Measurements from ENCODE around the gene EP400.

Gene EP400

GRCh38 chr12:131927110-131928079 lies 22.3 kb upstream of the EP400 start:
- peak; percentile 26 for DNase-seq (ENCODE audit: low spot score)

GRCh38 chr12:131928080-131928710 lies 21.5 kb upstream of the EP400 start:
- peak; percentile 12 for DNase-seq (ENCODE audit: low spot score)

GRCh38 chr12:131928711-131929580 lies 20.8 kb upstream of the EP400 start, which contains the start of gene PUS1:
TSS of gene PUS1 (plus strand) at chr12:131929276. CDS start at chr12:131929723, 447 bp downstream.
- peak; percentile 98 for DNase-seq (ENCODE audit: low spot score)

- peak; percentile 66 for DNase-seq (ENCODE audit: low spot score)
These were observed 19.9 kb upstream of the EP400 start for GRCh38 chr12:131929581-131930456.

- no peak for DNase-seq (ENCODE audit: low spot score)
These were observed 19.2 kb upstream of the EP400 start for GRCh38 chr12:131930510-131930909.

- no peak for DNase-seq (ENCODE audit: low spot score)
These were observed 16.4 kb upstream of the EP400 start for GRCh38 chr12:131933387-131933786.

GRCh38 chr12:131934535-131934934 lies 15.2 kb upstream of the EP400 start:
- DNase-seq (ENCODE audit: low spot score): no peak

- DNase-seq (ENCODE audit: low spot score): no peak
These were observed 11.7 kb upstream of the EP400 start for GRCh38 chr12:131938082-131938481.

- DNase-seq (ENCODE audit: low spot score): no peak
These were observed 10.7 kb upstream of the EP400 start for GRCh38 chr12:131939007-131939406.

GRCh38 chr12:131940141-131940547 lies 9.6 kb upstream of the EP400 start:
- DNase-seq (ENCODE audit: low spot score): no peak

GRCh38 chr12:131941116-131941986 lies 8.4 kb upstream of the EP400 start:
- DNase-seq (ENCODE audit: low spot score): no peak

- DNase-seq (ENCODE audit: low spot score): no peak
These were observed 7.8 kb upstream of the EP400 start for GRCh38 chr12:131941987-131942341.

- no peak for DNase-seq (ENCODE audit: low spot score)
These were observed 7.1 kb upstream of the EP400 start for GRCh38 chr12:131942671-131943070.

- no peak for DNase-seq (ENCODE audit: low spot score)
These were observed 6.4 kb upstream of the EP400 start for GRCh38 chr12:131943389-131943788.

GRCh38 chr12:131943876-131944275 lies 5.9 kb upstream of the EP400 start:
- DNase-seq (ENCODE audit: low spot score): no peak

- no peak for DNase-seq (ENCODE audit: low spot score)
These were observed 5.0 kb upstream of the EP400 start for GRCh38 chr12:131944601-131945251.

- DNase-seq (ENCODE audit: low spot score): no peak
These were observed 3.0 kb upstream of the EP400 start for GRCh38 chr12:131946757-131947156.

GRCh38 chr12:131947482-131948027 lies 2.2 kb upstream of the EP400 start:
- DNase-seq (ENCODE audit: low spot score): no peak

GRCh38 chr12:131948166-131948712 lies 1.5 kb upstream of the EP400 start:
- DNase-seq (ENCODE audit: low spot score): no peak

All from iPS-NIHi11 (cell line).